GM12878 (cell line): ENCODE data around the gene GHRH. TPM values are rescaled to one million over a fixed set of nuclear protein-coding genes. Genes with fewer than 3 reads are reported as not detected.

Source experiments
- DPF2 ChIP-seq: fragments of 450-650 bp; IDR thresholded peaks from 2 replicates; pipeline ENCODE4 v1.6.1; 2017; ENCODE audit warnings: mild to moderate bottlenecking
- IRF5 ChIP-seq: fragments of 450-650 bp; IDR thresholded peaks from 2 replicates; pipeline ENCODE4 v1.6.1; 2017; ENCODE audit warnings: borderline replicate concordance
- MYC ChIP-seq: IDR thresholded peaks from 2 replicates; pipeline ENCODE4 v1.6.1; 2011; ENCODE audit warnings: mild to moderate bottlenecking, low read length, moderate library complexity, inconsistent platforms; ENCODE audit not compliant: insufficient read depth, insufficient replicate concordance, insufficient read length, severe bottlenecking
- PAX8 ChIP-seq: fragments of 450-650 bp; IDR thresholded peaks from 2 replicates; pipeline ENCODE4 v1.6.1; 2017; ENCODE audit warnings: mild to moderate bottlenecking, moderate library complexity
- POU2F2 ChIP-seq: IDR thresholded peaks from 3 replicates; pipeline ENCODE4 v1.6.1; 2011; ENCODE audit warnings: low read depth, mild to moderate bottlenecking, low read length, borderline replicate concordance
- RAD21 ChIP-seq: IDR thresholded peaks from 2 replicates; pipeline ENCODE4 v1.6.1; 2011; ENCODE audit warnings: mild to moderate bottlenecking, low read depth, low read length, moderate library complexity; ENCODE audit not compliant: insufficient read depth
- SP1 ChIP-seq: IDR thresholded peaks from one replicate; pipeline ENCODE4 v1.6.1; 2011; ENCODE audit warnings: low read depth, low read length
- ZBED1 ChIP-seq: IDR thresholded peaks from 2 replicates; pipeline ENCODE4 v1.6.1; 2016; ENCODE audit warnings: borderline replicate concordance
- ZNF384 ChIP-seq: IDR thresholded peaks from 2 replicates; pipeline ENCODE4 v1.6.1; 2012; ENCODE audit warnings: low read depth, mild to moderate bottlenecking, low read length, improper control_type of control experiment, borderline replicate concordance
- polyA plus RNA-seq, 11 experiments: library from polyadenylated mRNA; depleted of rRNA in 4 of 11; unstranded in 6 of 11; stranded (reverse) in 5 of 11; fragments of >200 nt; fragmentation: Nextera tagmentation in 4 of 11; fragmentation: Illumina TruSeq in 1 of 11; extraction: Ambion mirVana in 4 of 11; extraction: Trizol in 1 of 11; gene quantifications; 1 replicate in 1 of 11; 2 replicates in 10 of 11; pipeline versions ENCODE4 v1.2.1 to v1.2.3, GENCODE V29; 2011 to 2016; ENCODE audit warnings: inconsistent platforms in 2 of 11, missing spikeins in 2 of 11, low read depth in 1 of 11
- total RNA-seq, 4 experiments: library from RNA; depleted of rRNA in 3 of 4; stranded (reverse); fragments of >200 nt in 3 of 4; fragmentation: Illumina TruSeq in 1 of 4; extraction: Trizol in 1 of 4; gene quantifications; 2 replicates each; pipeline versions ENCODE4 v1.2.1 to v1.2.3, GENCODE V29; 2013 to 2021
- TF ChIP-seq, protein P1 (sequence below): fragments of 450-650 bp; conservative IDR thresholded peaks from 2 replicates; pipeline ENCODE4 v1.6.1; 2017; ENCODE audit warnings: mild to moderate bottlenecking, moderate library complexity

GHRH gene
- total and polyA plus RNA-seq, 10 of the 15 experiments (the other 5 are each of a cell fraction or from before 2014, with no cell fraction given): not detected

DNA sequence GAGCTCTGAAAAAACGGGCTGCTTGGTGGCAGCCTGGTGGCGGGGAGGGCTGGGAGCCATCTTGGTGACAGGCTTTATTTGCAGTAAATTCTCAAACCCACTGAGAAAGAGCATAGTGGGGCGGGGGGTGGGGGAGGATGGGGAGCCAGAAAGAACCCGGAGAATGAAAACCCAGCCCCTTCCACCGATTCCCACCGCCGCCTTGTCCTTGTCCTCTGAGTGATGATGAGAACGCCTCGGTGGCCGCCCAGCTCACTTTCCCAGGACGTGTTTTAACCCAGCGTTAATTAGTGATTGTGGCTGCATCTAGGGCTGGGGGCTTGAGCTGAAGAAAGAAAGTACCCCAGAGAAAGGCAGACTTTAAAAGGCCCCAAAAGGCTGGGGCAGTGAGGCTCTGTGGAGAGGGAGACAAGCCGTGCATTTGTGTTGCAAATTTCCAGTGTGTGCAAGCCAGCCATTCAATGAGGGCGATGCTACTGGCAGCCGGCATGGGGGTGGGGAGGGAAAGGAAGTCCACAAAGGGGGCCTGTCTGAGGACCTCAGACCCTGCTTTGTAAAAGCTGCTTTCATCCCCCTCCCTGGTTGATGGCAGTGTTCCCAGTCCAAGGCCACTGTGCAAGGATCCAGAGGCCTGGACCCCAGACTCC is 6.2 kb upstream of the GHRH start (continued):
- TF ChIP-seq, protein P1, sequence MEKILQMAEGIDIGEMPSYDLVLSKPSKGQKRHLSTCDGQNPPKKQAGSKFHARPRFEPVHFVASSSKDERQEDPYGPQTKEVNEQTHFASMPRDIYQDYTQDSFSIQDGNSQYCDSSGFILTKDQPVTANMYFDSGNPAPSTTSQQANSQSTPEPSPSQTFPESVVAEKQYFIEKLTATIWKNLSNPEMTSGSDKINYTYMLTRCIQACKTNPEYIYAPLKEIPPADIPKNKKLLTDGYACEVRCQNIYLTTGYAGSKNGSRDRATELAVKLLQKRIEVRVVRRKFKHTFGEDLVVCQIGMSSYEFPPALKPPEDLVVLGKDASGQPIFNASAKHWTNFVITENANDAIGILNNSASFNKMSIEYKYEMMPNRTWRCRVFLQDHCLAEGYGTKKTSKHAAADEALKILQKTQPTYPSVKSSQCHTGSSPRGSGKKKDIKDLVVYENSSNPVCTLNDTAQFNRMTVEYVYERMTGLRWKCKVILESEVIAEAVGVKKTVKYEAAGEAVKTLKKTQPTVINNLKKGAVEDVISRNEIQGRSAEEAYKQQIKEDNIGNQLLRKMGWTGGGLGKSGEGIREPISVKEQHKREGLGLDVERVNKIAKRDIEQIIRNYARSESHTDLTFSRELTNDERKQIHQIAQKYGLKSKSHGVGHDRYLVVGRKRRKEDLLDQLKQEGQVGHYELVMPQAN: no peak
- TF ChIP-seq PAX8: no peak
- TF ChIP-seq SP1: no peak
- TF ChIP-seq POU2F2: no peak
- no peak for TF ChIP-seq MYC
- no peak for TF ChIP-seq ZNF384
- no peak for TF ChIP-seq ZBED1
- no peak for TF ChIP-seq RAD21
- TF ChIP-seq IRF5: no peak
- no peak for TF ChIP-seq DPF2
